ENCODE results near the gene PRRC2C. TPM values are rescaled to one million over a fixed set of nuclear protein-coding genes. Genes with fewer than 3 reads are reported as not detected.

PRRC2C gene
- total RNA-seq, 2 experiments from 2014 or later = 229 to 238 TPM

DNA sequence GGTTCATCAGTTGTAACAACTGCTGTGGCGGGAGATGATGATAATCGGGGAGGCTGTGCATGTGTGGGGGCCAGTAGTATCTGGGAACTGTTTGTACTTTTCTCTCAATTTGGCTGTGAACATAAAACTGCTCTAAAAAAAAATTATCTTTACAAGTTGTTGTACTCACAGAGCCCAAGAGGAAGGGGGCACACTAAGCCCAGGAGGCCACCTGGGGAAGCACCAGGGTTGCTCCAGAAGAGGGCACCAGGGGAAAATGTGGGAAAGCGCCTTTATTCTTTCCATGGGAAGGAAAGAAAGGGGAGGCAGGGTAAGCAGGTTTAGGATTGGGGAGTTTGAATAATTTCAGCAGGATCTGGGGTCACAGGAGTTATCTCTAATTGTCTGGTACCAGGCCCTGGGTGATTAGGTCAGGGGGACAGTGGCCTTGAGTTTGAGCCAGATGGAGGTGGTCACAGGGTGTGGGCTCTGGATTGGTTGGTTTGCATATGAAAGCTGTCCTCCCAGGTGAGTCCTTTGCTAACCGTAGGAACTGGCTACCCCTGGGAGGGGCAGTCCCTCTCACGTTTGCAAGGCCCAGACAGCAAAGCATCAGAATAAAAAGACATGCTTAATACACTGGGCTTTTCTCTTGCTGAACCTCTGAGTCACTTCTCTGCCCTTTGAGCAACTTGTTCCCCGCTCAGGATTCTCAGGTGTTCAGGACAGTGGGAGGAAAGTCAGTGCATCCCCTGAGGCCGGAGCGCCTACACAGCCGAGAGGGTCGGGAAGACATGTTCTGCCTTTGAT is 155.9 kb downstream of the PRRC2C start:
- Mint-ChIP-seq H3K36me3 (ENCODE audit: low read depth) (no peaks in the 10 kb centered on the region), H3K4me3 (no peak overlapping the region), H3K9me3 (no peaks in the 10 kb centered on the region), H3K4me1 (ENCODE audit: low read depth) (peaks cover 4% of the 10 kb centered on the region), H3K27me3 (peaks cover 2% of the 10 kb centered on the region), H3K27ac (no peak overlapping the region)
- no peak for DNase-seq
- ATAC-seq = no peak
- TF ChIP-seq, protein P1, sequence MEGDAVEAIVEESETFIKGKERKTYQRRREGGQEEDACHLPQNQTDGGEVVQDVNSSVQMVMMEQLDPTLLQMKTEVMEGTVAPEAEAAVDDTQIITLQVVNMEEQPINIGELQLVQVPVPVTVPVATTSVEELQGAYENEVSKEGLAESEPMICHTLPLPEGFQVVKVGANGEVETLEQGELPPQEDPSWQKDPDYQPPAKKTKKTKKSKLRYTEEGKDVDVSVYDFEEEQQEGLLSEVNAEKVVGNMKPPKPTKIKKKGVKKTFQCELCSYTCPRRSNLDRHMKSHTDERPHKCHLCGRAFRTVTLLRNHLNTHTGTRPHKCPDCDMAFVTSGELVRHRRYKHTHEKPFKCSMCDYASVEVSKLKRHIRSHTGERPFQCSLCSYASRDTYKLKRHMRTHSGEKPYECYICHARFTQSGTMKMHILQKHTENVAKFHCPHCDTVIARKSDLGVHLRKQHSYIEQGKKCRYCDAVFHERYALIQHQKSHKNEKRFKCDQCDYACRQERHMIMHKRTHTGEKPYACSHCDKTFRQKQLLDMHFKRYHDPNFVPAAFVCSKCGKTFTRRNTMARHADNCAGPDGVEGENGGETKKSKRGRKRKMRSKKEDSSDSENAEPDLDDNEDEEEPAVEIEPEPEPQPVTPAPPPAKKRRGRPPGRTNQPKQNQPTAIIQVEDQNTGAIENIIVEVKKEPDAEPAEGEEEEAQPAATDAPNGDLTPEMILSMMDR (IDR thresholded peaks at IDR 0.05) = no peak
- ChIA-PET CTCF (interaction anchor here (1.1 kb wide), 1 partner anchor 14 kb away, joined by 3 read pairs; no protein-coding TSS in a partner anchor), POLR2A (no interaction called here)
- intact Hi-C loops (cut with micrococcal nuclease) = no loop called here

DNA sequence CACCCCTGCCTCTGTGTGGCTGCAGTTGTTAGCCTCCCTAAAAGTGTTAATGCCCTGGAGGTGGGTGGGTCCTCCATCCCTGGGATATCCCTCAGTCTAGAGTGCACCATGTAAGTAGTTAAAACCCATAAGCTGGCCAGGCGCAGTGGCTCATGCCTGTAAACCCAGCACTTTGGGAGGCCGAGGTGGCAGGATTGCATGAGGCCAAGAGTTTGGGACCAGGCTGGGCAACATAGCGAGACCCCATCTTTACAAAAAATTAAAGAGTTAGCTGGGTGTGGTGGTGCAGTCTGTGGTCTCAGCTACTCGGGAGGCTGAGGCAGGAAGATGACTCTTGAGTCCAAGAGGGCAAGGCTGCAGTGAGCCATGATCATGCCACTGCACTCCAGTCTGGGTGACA is 156.9 kb downstream of the PRRC2C start:
- Mint-ChIP-seq H3K4me3 (no peak overlapping the region), H3K27me3 (peaks cover 2% of the 10 kb centered on the region), H3K36me3 (ENCODE audit: low read depth) (no peaks in the 10 kb centered on the region), H3K4me1 (ENCODE audit: low read depth) (peaks cover 4% of the 10 kb centered on the region), H3K27ac (no peak overlapping the region), H3K9me3 (no peaks in the 10 kb centered on the region)
- intact Hi-C loops (cut with micrococcal nuclease) = no loop called here
- TF ChIP-seq, protein P1 (IDR thresholded peaks at IDR 0.05) = no peak
- ChIA-PET POLR2A (interaction anchor here (0.6 kb wide), 1 partner anchor 94 kb away, joined by 3 read pairs; no protein-coding TSS in a partner anchor), CTCF (interaction anchor here (1.1 kb wide), 1 partner anchor 13 kb away, joined by 3 read pairs; no protein-coding TSS in a partner anchor)
- DNase-seq = no peak
- no peak for ATAC-seq

Other genes starting within 250 kb of the PRRC2C start
- not detected for gene FMO1, start 237.0 kb upstream of the PRRC2C start, total RNA-seq
- 1 to 10 TPM; 1.6 to 2.5 TPM for gene FMO4, start 171.3 kb upstream of the PRRC2C start, total RNA-seq
- not detected for gene MYOCOS, start 136.7 kb downstream of the PRRC2C start, total RNA-seq
- not detected for gene MYOC, start 167.2 kb downstream of the PRRC2C start, total RNA-seq